Activated gamma-delta T cell treated with anti-CD3 and anti-CD28 coated beads, Interleukin-2, amount 50 U/mL, for 16 hours (primary cell): ENCODE results near the gene MYOM3.
"Not testable (repeated sequence)": the region's sequence is repeated elsewhere in the genome, so short reads cannot be mapped to it uniquely, and the experiment has no call there.

Source experiments
- DNase-seq: peaks from one replicate; pipeline ENCODE4 v3.0.0-alpha.2; 2020; ENCODE audit warnings: low read depth

MYOM3 gene

DNA sequence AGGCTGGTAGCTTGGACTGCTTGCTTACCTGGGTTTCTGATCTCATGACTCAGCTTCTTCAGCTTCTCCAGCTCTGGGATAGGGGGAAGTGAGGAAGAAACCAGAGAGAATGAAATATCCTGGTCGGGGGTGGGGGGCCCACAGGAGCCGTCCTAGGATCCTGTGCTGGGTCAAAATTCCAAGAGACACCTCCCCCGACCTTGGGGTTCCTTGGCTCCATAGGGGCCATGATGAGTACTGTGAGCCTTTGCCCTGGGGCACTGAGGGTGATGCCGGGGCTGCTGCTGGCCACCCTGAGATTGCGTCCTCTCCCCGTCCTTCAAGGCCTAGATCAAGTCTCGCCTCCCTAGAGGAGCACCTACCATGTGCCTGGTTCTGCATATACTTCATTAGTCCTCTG lies 40.0 kb downstream of the MYOM3 start:
- no peak for DNase-seq

DNA sequence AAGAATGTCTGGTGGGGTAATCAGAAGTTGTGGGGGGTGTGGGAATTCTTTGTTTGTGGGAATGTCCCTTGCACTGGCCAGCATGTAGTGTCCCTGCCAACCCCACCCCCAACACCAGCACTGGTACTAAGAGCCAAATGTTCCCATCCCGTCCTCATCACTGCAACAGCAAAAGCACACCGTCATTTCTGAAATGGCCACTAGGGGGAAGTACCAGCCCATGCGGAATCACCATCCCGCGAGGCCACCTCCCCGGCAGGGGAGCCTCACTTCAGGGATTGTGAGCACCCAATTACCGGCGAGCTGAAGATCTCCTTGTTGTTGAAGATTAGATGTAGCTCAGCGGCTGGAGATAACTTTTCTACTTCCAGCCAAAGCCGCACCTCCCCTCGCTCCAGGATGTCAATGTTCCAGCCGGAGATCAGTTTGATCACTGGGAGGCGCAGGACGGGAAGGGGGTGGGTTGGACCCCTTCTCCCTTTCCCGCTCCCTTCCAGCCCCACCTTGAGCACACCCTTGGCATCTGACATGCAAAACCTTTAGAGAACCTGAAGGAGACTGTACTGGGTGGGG lies 41.0 kb downstream of the MYOM3 start:
- DNase-seq, result peak; percentile 62

GRCh38 chr1:24069817-24070216 lies 42.1 kb downstream of the MYOM3 start:
- no peak for DNase-seq

- DNase-seq, result no peak
Measured at GRCh38 chr1:24067978-24068377, 44.0 kb downstream of the MYOM3 start.

DNA sequence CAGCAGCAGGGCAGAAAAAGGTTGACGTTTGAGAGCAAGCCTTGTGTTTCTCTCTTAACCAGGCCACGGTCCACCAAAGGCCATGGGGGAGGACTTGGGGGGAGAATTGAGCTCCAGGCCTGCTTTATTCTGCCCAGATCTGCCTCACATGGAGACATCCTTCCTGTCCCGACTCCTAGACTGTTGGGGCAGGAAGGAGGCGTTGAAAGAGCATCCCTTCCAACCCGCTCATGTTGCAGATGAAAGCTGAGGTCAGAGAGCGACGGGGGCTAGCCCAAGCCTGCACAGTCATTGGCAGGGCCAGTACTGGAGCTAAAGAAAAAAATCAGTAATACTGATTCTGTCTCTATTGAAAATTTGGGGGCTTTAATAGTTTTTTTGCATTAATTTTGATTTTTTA lies 46.6 kb downstream of the MYOM3 start:
- DNase-seq, result no peak

GRCh38 chr1:24062221-24062620 lies 49.7 kb downstream of the MYOM3 start:
- no peak for DNase-seq

GRCh38 chr1:24060482-24060881 lies 51.5 kb downstream of the MYOM3 start:
- DNase-seq, result no peak

DNA sequence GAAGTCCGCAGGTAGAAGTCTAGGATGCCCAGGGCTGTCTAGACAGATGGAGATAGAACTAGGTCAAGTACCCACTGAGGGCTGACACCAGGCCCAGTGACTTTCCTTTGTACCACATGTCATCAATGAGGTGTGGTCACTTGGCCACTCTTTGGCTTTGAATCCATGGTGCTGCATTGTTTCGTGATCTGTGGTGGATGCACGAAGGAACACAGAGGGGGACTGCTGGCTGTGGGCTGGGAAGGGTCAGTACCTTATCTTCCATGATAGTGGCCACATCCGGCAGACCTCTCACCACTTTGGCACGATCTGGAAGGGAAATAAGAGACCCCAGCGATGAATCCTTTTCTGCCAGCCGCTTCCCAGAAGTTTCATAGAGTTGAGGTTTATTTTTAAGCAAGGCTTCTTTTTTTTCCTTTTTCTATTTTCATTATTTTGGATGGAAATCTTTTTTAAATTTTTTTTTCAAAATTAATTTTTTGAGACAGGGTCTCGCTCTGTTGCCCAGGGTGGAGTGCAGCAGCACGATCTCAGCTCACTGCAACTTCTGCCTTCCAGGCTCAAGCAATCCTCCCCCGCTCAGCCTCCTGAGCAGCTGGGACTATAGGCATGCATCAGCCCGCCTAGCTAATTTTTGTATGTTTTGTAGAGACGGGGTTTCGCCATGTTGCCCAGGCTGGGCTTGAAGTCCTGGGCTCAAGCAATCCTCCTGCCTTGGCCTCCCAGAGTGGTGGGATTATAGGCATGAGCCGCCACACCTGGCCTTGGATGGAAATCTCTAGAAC lies 53.1 kb downstream of the MYOM3 start:
- DNase-seq, result no peak

DNA sequence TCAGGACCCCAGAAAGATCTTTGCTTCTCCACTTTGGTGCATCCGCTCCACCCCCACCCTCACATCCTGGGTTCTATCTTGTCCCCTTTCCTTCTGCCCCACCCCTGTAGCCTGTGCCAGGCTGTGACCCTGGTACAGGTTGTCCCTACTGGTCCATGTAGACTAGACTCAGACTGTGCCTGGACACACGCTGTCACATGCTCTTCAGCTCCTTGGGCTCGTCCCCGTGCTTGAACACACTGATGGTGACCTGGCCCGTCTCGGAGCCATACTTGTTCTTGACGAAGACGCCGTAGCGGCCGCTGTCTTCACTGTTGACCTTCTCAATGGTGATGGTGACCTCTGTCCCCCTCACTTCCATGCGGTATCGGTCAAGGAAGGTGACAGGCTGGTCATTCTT lies 54.8 kb downstream of the MYOM3 start:
- no peak for DNase-seq

DNA sequence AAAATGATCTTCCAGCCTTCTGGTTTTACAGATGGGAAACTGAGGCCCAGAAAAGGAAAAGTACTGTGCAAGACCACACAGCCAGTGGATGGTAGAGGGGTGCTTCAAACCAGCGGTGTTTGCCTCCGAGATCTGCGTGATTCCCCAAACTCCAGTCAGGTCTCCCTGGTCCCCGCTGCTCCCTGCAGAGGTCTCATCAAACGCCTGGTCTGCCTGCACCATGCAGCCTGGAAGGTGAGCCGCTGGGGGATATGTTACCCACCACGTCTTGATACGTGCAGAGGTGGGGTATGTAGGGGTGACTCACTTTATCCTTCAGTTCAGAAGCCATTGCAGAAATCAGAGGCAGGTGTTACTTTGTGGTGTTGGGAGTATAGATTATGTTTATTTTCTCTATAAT lies 56.3 kb downstream of the MYOM3 start:
- DNase-seq, result no peak

DNA sequence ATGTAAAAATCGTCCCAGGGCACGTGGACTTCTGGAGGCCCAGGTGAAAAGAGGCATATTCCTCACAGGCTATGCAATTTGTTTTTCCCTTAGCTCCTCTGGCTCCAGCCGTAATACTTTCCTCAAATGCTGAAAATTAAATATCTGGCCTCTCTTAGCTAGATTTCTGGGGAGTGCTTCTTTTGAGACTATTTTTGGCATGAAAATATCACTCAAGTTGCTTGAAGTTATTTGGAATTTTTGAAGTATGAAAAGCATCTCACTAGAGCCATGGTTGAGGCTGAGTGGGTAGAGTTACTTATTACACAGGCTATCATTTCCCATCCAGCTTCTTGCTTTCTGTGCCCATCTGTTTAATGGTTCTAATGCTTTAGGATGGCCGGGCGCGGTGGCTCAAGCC lies 59.7 kb downstream of the MYOM3 start:
- no peak for DNase-seq

GRCh38 chr1:24051206-24051945 lies 60.6 kb downstream of the MYOM3 start:
- no peak for DNase-seq

DNA sequence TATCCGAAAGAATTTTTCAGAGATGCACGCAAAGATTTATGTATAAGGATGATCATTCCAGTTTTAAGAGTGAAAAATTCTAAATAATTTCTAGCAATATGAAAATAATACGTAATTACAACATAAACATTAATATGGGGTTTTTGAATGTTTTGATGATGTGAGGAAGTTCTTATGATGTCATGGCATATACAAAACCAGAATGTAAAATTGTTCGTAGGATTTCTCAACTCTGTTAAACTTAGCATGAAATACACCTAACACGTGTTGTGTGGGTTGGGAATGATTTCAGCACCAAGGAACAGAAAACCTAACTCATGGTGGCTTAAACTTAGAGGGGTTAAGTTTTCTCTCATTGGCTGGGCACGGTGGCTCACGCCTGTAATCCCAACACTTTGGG lies 62.2 kb downstream of the MYOM3 start:
- DNase-seq, result no peak

DNA sequence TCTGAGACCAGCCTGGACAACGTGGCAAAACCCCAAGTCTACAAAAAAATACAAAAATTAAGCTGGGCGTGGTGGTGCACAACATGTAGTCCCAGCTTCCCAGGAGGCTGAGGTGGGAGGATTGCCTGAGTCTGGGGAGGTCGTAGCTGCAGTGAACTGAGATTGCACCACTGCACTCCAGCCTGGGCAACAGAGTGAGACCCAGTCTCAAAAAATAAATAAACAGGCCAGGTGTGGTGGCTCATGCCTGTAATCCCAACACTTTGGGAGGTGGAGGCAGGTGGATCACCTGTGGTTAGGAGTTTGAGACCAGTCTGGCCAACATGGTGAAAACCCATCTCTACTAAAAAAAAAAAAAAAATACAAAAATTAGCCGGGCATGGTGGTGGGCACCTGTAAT lies 63.0 kb downstream of the MYOM3 start:
- DNase-seq, result not testable (repeated sequence)

DNA sequence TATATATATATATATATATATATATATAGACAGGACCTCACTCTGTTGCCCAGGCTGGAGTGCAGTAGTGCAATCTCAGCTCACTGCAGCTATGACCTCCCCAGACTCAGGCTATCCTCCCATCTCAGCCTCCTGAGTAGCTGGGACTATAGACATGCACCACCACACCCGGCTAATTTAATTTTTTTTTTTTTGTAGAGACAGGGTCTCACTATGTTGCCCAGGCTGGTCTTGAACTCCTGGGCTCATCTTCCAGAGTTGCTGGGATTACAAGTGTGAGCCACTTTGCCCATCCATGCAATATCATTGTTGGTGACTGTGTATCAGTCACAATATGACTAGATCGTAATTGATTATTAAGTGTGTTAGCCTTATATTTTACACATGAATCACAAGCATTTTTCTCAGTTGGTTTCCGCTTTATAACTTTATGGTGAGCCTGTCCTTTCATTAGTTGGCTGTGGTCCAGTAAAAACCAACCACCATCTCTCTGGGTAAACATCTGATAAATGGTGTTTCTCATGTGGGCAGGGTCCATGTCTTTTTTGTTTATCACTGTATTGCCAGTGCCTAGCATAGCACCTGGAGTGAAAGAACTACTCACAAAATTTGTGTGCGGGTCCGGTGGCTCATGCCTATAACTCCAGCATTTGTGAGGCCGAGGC lies 63.6 kb downstream of the MYOM3 start:
- no peak for DNase-seq

DNA sequence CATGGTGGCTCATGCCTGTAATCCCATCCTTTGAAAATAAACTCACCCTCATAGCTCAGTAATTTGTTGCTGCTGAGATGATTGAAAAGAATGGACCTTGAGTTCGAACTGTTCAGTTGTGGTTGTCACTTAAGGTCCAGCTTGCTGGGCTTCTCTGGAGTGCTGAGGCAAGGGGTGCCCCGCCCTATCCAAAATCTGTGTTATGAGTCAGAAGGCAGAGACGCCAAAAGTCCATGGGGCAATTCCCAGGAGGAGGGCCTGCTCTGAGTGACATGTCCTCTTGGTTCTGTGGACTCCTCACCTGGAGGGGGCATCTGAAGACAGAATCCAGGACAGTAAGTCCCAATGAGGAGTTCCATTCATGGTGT lies 64.8 kb downstream of the MYOM3 start:
- no peak for DNase-seq

- DNase-seq, result no peak
Measured at GRCh38 chr1:24045771-24046170, 66.2 kb downstream of the MYOM3 start.

DNA sequence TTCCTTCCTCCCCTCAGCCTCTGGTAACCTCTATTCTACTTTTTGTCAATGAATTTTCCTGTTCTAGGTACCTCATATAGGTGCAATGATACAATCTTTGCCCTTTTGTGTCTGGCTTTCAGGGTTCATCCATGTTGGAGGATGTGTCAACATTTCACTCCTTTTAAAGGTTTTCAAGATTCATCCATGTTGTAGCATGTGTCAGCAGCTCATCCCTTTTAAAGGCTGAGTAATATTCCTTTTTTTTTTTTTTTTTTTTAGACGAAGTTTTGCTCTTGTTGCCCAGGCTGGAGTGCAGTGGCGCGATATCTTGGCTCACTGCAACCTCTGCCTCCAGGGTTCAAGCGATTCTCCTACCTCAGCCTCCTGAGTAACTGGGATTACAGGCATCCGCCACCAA lies 67.3 kb downstream of the MYOM3 start:
- DNase-seq, result not testable (repeated sequence)

DNA sequence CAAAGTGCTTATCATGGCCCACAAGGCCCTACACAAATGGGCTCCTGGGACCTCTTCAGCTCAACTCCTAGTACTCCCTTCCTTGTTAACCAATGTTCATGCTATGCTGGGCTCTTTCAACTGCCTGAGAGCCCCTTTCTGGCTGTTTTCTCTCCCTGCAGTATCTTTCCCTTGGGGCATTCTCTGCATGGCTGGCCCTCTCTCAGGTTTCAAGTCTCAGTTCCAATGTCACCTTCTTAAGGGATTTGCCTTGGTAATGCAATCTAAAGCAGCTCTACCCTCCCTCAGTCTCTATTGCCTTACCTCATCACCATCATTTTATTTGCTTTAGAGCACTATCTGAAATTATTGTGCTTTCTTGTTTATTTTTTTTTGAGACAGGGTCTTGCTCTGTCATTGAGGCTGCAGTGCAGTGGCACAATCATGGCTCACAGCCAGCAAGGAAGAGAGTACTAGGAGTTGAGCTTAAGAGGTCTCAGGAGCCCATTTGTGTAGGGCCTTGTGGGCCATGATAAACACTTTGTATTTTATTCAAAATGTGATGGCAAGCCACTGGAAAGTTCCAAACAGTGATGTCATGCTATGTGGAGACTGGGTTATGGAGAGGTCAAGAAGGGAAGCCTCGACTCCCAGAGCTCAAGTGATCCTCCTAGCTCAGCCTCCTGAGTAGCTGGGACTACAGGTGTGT lies 68.4 kb downstream of the MYOM3 start:
- no peak for DNase-seq

DNA sequence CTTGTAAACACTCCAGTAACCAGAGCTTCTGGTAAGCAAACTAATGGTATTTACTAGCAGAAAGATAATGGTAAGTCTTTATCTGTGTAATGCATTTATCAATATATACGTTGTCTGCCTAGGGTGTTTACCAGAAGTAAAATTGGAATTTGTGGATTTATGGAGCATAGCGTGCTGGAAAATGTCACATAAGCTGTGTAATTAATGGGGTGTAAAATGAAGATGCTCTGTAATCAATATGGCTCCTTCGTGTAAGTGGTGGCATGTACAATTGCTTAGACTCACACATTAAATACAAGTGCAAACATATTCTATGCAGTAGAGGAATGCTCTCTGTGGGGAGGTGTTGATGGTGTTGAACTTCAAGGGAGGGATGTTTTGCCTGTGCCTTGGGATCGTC lies 69.6 kb downstream of the MYOM3 start:
- DNase-seq, result no peak

GRCh38 chr1:24036088-24036487 lies 75.8 kb downstream of the MYOM3 start:
- no peak for DNase-seq

- DNase-seq, result no peak
Measured at GRCh38 chr1:24032981-24033380, 79.0 kb downstream of the MYOM3 start.
